HG03064 (cell line): ENCODE measurements around the gene YARS1.
"Not testable (repeated sequence)": the region's sequence is repeated elsewhere in the genome, so short reads cannot be mapped to it uniquely, and the experiment has no call there.

ENCODE experiments used
- ATAC-seq: cut with Tn5 transposase; IDR thresholded peaks from one replicate; pipeline ENCODE4 v1.9.1; 2021; ENCODE audit warnings: low read depth; ENCODE audit not compliant: unreplicated experiment

The YARS1 gene

DNA sequence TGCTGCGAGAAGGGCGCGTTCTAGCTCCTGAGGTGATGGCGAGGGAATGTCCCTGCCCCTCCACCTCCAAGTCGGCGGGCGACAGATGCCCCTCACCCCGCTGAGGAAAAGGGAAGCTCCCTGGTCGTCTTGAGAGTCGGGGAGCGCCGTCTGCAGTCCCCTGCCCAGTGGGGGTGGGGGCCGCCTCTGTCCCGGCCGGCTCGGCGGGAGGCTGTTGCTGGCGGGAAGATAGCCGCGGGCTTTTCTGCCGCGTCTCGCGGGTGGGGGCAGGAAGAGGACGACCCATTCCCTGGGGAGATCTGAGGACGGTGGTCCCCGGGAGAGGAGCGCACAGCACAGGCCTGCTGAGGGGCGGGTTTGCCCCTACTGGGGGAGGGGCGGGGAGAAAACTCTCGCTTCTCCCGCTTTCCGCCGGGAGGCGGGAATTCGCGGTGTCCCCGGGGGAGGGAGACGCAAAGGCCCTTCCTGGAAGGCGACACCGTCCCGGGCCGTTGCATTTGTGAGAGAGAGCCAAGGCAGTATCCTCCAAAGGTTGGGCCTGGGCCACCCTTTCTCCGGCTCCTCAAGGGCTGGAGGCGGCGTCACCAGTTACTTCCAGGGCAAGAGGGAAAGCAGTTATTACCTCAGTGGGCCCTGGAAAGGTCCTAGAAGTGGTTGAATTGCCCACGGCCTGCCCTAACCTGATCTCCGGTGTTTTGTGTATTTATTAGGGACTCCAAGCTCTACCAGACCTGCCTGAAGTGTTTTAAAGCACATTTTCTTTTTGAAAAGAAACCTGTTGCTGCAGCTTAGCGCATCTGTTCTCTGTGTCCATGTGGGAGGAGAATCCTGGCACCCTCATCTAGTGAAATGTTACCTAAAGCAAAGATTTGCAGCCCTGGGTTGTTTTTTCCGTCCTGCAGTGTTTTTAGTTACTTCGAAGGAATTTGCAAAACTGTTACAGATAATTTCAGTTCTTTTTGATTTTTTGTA is 943 bp upstream of the YARS1 start:
- peak; percentile 2 for ATAC-seq

- no peak for ATAC-seq
Observed at GRCh38 chr1:32816676-32817158, 441 bp downstream of the YARS1 start.

GRCh38 chr1:32813941-32814739 is 3.0 kb downstream of the YARS1 start:
- no peak for ATAC-seq

DNA sequence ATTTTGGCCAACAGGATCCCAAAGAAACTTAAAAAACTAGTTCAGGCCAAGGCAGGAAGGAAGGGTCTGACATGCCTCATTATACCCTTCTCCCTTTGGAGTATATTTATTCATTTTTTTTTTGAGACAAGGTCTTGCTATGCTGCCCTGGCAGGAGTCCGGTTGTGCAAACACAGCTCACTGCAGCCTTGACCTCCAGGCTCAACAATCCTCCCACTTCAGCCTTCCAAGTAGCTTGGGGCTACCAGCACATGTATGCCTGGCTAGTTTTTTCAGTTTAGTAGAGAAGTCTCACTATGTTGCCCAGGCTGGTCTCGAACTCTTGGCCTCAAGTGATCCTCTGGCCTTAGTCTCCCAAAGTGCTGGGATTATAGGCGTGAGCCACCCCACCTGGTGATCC is 5.2 kb downstream of the YARS1 start:
- no peak for ATAC-seq

GRCh38 chr1:32811265-32811664 is 5.9 kb downstream of the YARS1 start:
- no peak for ATAC-seq

- ATAC-seq: no peak
Observed at GRCh38 chr1:32810358-32810757, 6.8 kb downstream of the YARS1 start.

GRCh38 chr1:32808580-32808979 is 8.6 kb downstream of the YARS1 start:
- no peak for ATAC-seq

GRCh38 chr1:32806910-32807523 is 10.1 kb downstream of the YARS1 start:
- no peak for ATAC-seq

GRCh38 chr1:32806290-32806689 is 10.9 kb downstream of the YARS1 start:
- no peak for ATAC-seq

DNA sequence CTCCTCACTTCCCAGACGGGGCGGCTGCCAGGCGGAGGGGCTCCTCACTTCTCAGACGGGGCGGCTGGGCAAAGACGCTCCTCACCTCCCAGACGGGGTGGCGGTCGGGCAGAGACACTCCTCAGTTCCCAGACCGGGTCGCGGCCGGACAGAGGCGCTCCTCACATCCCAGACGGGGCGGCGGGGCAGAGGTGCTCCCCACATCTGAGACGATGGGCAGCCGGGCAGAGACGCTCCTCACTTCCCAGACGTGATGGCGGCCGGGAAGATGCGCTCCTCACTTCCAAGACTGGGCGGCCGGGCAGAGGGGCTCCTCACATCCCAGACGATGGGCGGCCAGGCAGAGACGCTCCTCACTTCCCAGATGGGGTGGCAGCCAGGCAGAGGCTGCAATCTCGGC is 12.7 kb downstream of the YARS1 start:
- ATAC-seq: not testable (repeated sequence)

- no peak for ATAC-seq
Observed at GRCh38 chr1:32801096-32801715, 16.0 kb downstream of the YARS1 start.

GRCh38 chr1:32798679-32799416 is 18.3 kb downstream of the YARS1 start:
- no peak for ATAC-seq

- ATAC-seq: no peak
Observed at GRCh38 chr1:32798191-32798590, 19.0 kb downstream of the YARS1 start.

GRCh38 chr1:32797456-32797855 is 19.7 kb downstream of the YARS1 start:
- no peak for ATAC-seq

DNA sequence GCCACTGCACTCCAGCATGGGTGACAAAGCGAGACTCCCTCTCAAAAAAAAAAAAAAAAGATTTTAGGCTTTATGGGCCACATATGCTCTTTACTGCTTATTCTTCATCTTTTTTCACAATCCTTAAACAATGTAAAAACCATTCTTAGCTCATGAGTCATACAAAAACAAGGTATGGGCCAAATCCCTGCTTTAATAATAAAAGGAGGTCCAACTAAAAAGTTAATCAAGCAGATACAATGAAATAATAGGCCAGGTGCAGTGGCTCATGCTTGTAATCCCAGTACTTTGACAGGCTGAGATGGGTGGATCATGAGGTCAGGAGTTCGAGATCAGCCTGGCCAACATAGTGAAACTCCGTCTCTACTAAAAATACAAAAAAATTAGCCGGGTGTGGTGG is 21.4 kb downstream of the YARS1 start:
- ATAC-seq: not testable (repeated sequence)

DNA sequence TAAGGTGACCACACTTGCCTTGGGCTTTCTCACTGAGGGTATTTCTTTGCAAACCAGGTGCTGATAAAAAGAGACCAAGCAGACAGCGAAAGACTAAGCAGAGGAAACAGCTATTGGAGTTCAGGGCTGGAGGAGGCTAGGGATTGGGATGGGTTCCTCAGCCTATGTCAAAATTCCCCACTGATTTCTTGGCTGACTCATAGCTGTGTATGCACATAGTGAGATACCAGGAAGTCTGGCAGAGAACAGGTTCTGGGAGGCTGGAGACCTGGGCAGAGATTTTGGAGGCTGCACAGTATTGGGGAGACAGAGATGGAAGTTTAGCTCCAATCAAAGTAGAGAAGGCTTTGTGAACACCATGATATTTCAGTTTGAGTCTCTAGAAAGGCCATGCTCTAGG is 25.3 kb downstream of the YARS1 start:
- no peak for ATAC-seq

DNA sequence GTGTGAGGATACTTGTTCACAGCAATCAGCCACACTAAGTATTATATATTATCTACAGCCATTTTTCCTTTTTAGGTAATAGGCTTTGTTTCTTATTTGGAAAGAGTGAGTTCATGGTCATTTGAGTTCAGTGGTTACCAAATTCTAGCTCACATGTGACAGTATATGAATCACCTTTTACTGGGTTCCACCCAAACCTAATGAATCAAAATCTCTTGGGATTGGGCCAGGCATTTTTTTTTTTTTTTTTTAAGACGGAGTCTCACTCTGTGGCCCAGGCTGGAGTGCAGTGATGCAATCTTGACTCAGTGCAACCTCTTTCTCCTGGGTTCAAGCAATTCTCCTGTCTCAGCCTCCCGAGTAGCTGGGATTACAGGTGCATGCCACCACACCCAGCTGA is 27.8 kb downstream of the YARS1 start:
- not testable (repeated sequence) for ATAC-seq

- ATAC-seq: no peak
Observed at GRCh38 chr1:32786856-32787255, 30.3 kb downstream of the YARS1 start.

GRCh38 chr1:32784817-32785216 is 32.3 kb downstream of the YARS1 start:
- ATAC-seq: no peak

- ATAC-seq: no peak
Observed at GRCh38 chr1:32783851-32784250, 33.3 kb downstream of the YARS1 start.
